ENCODE results near the gene DZIP1L.
A peak's percentile ranks its signal among the peaks of the same experiment; 100 is the strongest.
"Not testable (repeated sequence)": the region's sequence is repeated elsewhere in the genome, so short reads cannot be mapped to it uniquely, and the experiment has no call there.

Gene DZIP1L

DNA sequence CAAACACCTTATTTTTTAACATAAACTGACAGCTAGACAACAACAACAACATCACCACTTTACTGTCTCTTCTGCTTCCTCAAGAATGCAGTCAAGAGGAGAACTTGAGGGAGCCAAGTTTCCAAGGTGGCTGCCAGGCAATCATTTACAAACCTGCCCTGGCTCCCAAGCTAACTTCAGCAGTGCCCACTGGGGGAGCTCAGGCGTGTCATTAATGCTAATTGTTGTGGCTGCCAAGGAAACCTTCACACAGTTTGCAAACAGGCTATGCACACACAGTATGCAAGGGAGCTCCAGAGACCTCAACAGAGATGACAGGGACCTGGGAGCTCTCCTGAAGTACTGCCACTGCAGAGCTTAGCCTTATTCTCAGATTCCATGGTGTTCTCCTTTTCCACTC, 2.1 kb downstream of the DZIP1L start:
- no peak for DNase-seq (ENCODE audit: low read depth)

DNA sequence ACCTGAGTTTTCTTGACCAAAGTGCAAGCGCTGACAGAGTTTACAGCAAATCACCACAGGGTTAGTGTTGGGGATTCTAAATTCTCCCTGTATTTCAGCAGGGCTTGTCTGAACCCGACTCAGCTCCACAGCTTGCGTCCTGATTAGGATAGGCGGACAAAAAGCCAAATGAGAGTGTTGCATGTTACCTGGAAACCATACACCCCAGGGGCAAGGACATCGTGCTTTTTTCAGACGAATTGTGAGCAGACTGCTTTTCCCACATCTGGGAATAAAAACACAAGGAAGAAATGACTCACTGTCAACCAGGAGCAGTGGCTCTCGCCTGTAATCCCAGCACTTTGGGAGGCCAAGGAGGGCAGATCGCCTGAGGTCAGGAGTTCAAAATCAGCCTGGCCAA, 3.0 kb downstream of the DZIP1L start:
- DNase-seq (ENCODE audit: low read depth) = no peak

DNA sequence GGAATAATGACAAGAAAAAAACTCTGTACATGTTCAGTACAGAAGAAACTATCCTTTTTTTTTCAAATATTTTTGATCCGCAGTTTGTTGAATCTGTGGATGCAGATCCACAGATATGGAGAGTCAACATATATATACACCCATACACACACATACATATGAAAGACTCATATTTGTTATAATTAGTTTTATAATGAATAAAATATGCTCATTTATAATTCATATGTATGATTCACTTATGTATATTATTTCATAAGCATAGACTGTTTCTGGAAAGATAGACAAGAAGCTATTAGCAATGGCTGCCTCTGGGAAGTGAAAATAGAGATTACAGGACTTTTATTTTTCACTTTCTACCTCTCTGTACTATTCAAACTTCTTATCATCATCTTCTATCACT, 9.8 kb downstream of the DZIP1L start:
- no peak for DNase-seq (ENCODE audit: low read depth)

DNA sequence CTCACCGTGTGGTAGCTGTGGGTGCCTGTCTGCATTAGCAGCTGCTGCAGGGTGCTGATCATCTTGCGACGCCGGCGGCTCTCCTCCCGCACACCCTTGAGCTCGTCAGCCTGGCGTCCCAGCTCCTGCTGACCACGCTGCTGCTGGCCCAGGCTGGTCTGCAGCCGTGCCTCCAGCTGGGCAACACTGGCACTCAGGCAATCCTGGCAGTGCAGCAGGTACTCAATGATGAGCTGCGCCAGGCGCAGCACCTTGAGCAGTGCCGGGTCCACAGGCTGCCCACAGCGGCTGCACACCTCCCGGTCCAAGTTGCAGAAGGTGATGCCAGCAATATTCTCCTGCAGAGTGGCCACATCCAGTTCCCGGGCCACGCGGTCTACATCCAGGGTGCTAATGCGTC, 11.9 kb downstream of the DZIP1L start:
- no peak for DNase-seq (ENCODE audit: low read depth)

- DNase-seq (ENCODE audit: low read depth) = not testable (repeated sequence)
These were observed 14.0 kb downstream of the DZIP1L start for GRCh38 chr3:138101351-138101940.

- no peak for DNase-seq (ENCODE audit: low read depth)
These were observed 16.0 kb downstream of the DZIP1L start for GRCh38 chr3:138099417-138099816.

- no peak for DNase-seq (ENCODE audit: low read depth)
These were observed 17.9 kb downstream of the DZIP1L start for GRCh38 chr3:138097192-138098172.

- no peak for DNase-seq (ENCODE audit: low read depth)
These were observed 21.7 kb downstream of the DZIP1L start for GRCh38 chr3:138093721-138094120.

GRCh38 chr3:138092023-138092422, 23.4 kb downstream of the DZIP1L start:
- DNase-seq (ENCODE audit: low read depth) = peak; percentile 54

- peak; percentile 89 for DNase-seq (ENCODE audit: low read depth)
These were observed 26.3 kb downstream of the DZIP1L start for GRCh38 chr3:138089091-138089490.

GRCh38 chr3:138085745-138086144, 29.7 kb downstream of the DZIP1L start:
- not testable (repeated sequence) for DNase-seq (ENCODE audit: low read depth)

DNA sequence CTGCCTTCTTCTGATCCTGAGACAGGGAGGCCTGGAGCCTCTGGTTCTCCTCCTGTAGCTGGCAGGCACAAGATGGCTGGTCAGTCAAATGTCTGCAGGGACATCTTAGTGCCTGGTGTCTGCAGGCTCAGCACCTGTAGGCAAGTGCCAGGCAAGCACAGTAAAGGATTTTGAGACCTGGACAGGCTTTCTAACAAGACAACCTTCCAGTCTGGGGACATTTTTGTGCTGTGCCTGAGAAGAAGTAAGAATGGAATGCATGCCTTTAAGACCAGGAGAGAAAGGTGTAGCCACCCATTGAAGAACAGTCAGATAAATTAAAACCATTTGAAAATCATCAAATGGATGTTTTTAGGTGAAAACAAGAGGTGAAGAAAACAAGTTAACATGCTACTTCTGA, 31.2 kb downstream of the DZIP1L start:
- no peak for DNase-seq (ENCODE audit: low read depth)

- peak; percentile 30 for DNase-seq (ENCODE audit: low read depth)
These were observed 32.4 kb downstream of the DZIP1L start for GRCh38 chr3:138082992-138083386.

- DNase-seq (ENCODE audit: low read depth) = peak; percentile 84
These were observed 33.1 kb downstream of the DZIP1L start for GRCh38 chr3:138082085-138082991.

DNA sequence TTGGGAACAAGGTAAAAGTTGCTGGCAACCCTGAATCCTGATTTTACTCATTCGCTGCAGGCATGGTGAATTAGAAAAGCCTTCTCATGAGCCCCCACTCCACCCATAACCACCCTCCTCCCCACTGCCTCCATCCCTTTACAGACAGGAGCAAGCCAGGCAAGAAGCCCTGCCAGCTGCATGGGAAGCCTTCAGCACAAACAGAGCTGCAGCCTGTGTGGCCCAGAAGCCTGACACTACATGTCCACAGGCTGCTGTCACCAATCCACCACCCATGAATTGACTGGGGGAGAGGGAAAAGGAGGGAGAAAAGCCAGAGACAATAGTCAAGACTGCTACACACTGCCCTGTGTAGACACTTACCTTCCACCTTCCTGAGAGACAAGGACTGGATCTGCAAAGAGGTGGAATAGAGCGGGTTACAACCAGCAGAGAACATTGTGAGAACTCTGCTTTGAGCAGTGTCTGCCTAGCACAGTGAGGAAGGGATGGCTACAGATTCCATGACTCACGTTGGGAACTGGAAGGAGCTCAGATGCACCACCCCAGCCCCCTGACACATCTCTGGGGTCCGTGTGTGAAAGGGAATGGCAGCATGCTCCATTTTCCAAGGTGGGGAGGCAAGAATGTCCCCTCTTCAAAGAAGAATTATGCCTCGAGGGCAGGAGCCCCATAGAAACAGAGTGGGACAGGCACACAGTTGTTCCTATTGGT, 33.9 kb downstream of the DZIP1L start:
- DNase-seq (ENCODE audit: low read depth) = peak; percentile 80

- peak; percentile 12 for DNase-seq (ENCODE audit: low read depth)
These were observed 35.5 kb downstream of the DZIP1L start for GRCh38 chr3:138079901-138080300.

- DNase-seq (ENCODE audit: low read depth) = peak; percentile 96
These were observed 36.5 kb downstream of the DZIP1L start for GRCh38 chr3:138078901-138079344.

DNA sequence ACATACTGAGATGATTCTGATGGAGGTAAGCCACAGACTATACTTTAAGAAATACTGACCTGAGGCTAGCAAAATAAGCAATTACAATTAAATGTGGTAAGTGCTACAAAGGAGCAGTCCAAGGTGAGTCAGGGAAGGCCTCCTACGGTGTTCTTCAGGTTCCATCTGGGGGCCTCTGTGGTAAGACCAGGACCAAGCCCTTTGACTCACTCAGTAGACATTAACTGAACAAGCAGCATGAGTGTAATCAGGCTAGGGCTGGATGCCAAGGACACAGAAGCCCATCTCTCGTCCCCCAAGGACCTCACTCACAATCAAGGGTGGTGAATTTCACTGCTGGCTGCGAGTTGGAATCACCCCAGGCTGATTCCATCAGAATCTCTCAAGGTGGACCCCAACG, 37.3 kb downstream of the DZIP1L start:
- DNase-seq (ENCODE audit: low read depth) = peak; percentile 80

DNA sequence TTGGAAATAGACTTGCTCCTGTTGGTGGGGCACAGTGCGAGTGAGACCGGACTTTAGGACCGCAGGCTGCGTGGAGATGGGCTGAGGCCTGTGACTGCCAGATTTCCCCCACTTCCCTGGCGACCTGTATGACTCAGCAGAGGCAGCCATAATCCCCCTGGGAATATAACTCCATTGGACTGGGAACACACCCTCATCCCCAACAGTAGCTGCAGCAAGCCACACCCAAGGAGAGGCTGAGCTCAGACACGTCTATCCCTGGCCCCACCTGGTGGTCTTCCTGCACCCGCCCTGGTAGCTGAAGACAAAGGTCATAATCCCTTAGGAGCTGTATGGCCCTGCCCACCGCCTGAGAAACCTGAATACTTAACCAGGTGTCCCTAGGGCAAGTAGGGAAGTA, 42.6 kb downstream of the DZIP1L start:
- DNase-seq (ENCODE audit: low read depth) = no peak

GRCh38 chr3:138070006-138070405, 45.4 kb downstream of the DZIP1L start:
- no peak for DNase-seq (ENCODE audit: low read depth)

DNA sequence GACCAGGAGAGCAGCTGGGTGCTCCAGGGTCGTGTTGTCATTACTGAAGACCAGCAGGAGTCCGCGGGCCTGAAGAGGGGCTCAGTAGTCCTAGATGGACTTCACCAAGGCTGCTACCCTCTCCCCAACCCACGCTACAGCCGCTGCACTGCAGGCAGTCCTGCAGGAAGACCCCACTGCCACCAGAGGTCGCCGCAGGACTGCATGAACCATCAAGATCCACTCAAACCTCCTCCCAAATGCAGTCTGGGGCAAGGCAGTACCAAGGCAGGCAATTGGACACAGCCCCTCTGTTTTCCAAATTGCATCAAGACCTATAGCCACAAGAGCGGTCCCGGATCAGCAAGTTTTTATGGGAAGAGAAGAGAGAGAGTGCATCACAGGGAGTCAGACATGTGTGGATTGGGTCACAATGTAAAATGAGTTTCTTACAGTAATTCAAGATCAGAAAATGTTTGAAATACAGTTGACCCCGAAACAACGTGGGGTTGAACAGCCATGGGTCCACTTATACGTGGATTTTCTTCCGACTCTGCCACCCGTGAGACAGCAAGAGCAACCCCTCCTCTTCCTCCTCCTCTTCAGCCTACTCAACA, 46.7 kb downstream of the DZIP1L start:
- peak; percentile 73 for DNase-seq (ENCODE audit: low read depth)

Data from ELR (cell line).